NCI-H2107 treated with DMSO at 0.1 percent for 48 hours (cell line): ENCODE results near the gene C14orf93.

Experiments
- DNase-seq: peaks from one replicate; lab custom pipeline; 2025; ENCODE audit not compliant: unreplicated experiment; lab: John Stamatoyannopoulos, UW

Gene C14orf93

GRCh38 chr14:23045419-23046357 lies 35.7 kb upstream of the C14orf93 start:
- DNase-seq: no peak

- DNase-seq: no peak
These were observed 34.9 kb upstream of the C14orf93 start for GRCh38 chr14:23044840-23045239.

GRCh38 chr14:23043754-23044153 lies 33.8 kb upstream of the C14orf93 start:
- no peak for DNase-seq

GRCh38 chr14:23043145-23043544 lies 33.2 kb upstream of the C14orf93 start:
- no peak for DNase-seq

GRCh38 chr14:23042162-23042965 lies 32.4 kb upstream of the C14orf93 start, which contains the start of gene PSMB11:
TSS of gene PSMB11 (plus strand) at chr14:23042212. CDS start at chr14:23042226, 14 bp downstream.
- no peak for DNase-seq

- no peak for DNase-seq
These were observed 31.8 kb upstream of the C14orf93 start for GRCh38 chr14:23041729-23042128.

- no peak for DNase-seq
These were observed 30.2 kb upstream of the C14orf93 start for GRCh38 chr14:23040100-23040499.

GRCh38 chr14:23035303-23036144 lies 25.6 kb upstream of the C14orf93 start:
- DNase-seq: no peak

GRCh38 chr14:23034498-23035302 lies 24.8 kb upstream of the C14orf93 start, which contains the start of gene PSMB5:
TSS of gene PSMB5 (minus strand) at chr14:23034900. CDS start at chr14:23034881, 19 bp downstream.
- no peak for DNase-seq

- no peak for DNase-seq
These were observed 24.0 kb upstream of the C14orf93 start for GRCh38 chr14:23033801-23034497.

GRCh38 chr14:23033251-23033727 lies 23.3 kb upstream of the C14orf93 start:
- no peak for DNase-seq

GRCh38 chr14:23030936-23031335 lies 21.0 kb upstream of the C14orf93 start:
- DNase-seq: no peak

GRCh38 chr14:23028799-23029198 lies 18.9 kb upstream of the C14orf93 start:
- no peak for DNase-seq

- no peak for DNase-seq
These were observed 15.3 kb upstream of the C14orf93 start for GRCh38 chr14:23025151-23025814.

GRCh38 chr14:23024612-23025075 lies 14.7 kb upstream of the C14orf93 start:
- no peak for DNase-seq

- no peak for DNase-seq
These were observed 13.8 kb upstream of the C14orf93 start for GRCh38 chr14:23023795-23024152.

GRCh38 chr14:23023022-23023794 lies 13.3 kb upstream of the C14orf93 start:
- DNase-seq: no peak

GRCh38 chr14:23021889-23022442 lies 12.0 kb upstream of the C14orf93 start:
- no peak for DNase-seq
